ENCODE data around the gene SEC14L6.

DNA sequence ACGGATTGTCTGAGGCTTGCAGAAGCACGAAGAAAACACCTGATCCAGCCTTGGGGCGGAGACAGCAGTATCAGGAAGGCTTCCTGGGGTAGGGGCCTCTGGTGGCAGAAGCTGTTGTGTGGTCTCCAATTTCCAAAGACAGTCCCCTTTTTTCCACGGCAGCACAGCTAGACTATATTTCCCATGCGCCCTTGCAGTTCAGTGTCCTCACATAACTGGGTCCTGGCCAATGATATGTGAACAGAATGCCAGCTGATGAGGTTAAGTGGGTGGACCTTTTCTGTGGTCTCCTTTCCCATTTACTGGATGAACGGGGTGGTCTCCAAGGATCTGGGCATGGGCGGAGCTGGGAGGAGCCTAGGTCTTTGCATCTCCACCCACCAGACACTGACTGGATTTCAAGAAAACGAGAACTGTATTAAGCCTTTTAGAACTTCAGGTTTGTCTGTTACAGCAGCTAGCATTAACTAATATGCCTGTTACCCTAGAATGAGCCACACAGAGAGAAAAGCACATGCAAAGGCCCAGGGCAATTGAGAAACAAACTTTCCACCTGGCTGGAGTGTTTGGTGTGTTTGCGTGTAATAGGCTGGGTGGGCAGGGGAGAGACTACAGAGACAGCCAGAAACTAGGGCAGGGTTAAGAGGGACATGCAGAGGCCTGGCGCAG is 21.7 kb upstream of the SEC14L6 start:
- no peak for TF ChIP-seq CTCF (conservative IDR thresholded peaks at IDR 0.05; ENCODE audit: low read length)
- TF ChIP-seq EZH2phosphoT487 (IDR thresholded peaks at IDR 0.05; ENCODE audit: borderline replicate concordance), result no peak
